Measurements from ENCODE around the gene TMEM248. TPM values are rescaled to one million over a fixed set of nuclear protein-coding genes. Genes with fewer than 3 reads are reported as not detected.

TMEM248 gene
- total and polyA plus RNA-seq, 2 of the 8 experiments (the other 6 are each of a cell fraction or from before 2014, with no cell fraction given), result 63.6 to 126 TPM

GRCh38 chr7:66919704-66920103, 1.3 kb upstream of the TMEM248 start (continued):
- no peak for TF ChIP-seq POU5F1 (IDR thresholded peaks at IDR 0.05; ENCODE audit: low read depth, low read length)
- TF ChIP-seq SIN3A (conservative IDR thresholded peaks at IDR 0.05 in 1 of 2, IDR thresholded peaks at IDR 0.05 in 1 of 2; ENCODE audit: low read depth in 1 of 2, low read length in 2 of 2), result no peak
- no peak for TF ChIP-seq KDM4A (IDR thresholded peaks at IDR 0.05; ENCODE audit: low read depth, low read length, severe bottlenecking)
- TF ChIP-seq ZNF274 (IDR thresholded peaks at IDR 0.05; ENCODE audit: borderline replicate concordance, extremely low read depth, low read length), result no peak
- no peak for TF ChIP-seq CHD1 (IDR thresholded peaks at IDR 0.05; ENCODE audit: low read depth, low read length)

Data from H1 (cell line).